ENCODE measurements around the gene EXOC6B. TPM values are rescaled to one million over a fixed set of nuclear protein-coding genes. Genes with fewer than 3 reads are reported as not detected.
A peak's percentile ranks its signal among the peaks of the same experiment; 100 is the strongest.

Gene EXOC6B
- total RNA-seq, 1 experiment from 2014 or later, result 40.1 TPM

DNA sequence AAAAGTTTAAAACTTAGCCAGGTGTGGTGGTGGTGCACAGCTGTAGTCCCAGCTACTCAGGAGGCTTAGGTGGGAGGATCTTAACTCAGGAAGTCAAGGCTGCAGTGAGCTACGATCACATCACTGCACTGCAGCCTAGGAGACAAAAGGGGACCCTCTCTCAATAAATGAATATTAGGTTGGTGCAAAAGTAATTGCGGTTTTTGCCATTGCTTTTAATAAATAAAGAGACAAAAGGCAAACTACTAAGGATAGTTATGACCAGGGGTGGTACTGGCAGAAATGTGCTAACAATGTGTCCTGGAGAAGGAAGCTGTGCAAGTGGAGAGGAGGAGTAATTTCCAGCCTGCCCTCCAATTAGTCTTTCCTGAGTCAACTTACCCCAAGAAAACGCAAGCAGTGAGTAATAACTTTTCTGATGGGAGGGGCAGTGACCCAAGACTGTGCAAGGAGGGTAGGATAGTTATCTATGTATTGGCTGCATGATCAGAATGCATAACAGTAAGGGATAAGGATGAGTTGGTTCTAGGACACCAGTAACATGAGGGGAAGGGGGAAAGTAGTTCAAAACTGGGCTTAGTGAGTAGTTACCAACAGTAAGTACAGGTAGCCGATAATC lies 1.5 kb downstream of the EXOC6B start:
- Mint-ChIP-seq H3K27me3 (ENCODE audit: low read depth) (no peaks in the 10 kb centered on the region), H3K4me1 (peaks cover 38 to 46% of the 10 kb centered on the region in 2 experiments), H3K9me3 (no peaks in the 10 kb centered on the region), H3K4me3 (peak overlapping the region; percentile 96 to 100), H3K27ac (no peak overlapping the region; a peak in 1 of 7 replicates), H3K36me3 (ENCODE audit: insufficient read depth in 1 of 3, low read depth in 3 of 3) (peaks cover 1 to 9% (median 4%) of the 10 kb centered on the region in 3 experiments; a peak in 5 of 7 replicates)
- TF ChIP-seq, protein P1, sequence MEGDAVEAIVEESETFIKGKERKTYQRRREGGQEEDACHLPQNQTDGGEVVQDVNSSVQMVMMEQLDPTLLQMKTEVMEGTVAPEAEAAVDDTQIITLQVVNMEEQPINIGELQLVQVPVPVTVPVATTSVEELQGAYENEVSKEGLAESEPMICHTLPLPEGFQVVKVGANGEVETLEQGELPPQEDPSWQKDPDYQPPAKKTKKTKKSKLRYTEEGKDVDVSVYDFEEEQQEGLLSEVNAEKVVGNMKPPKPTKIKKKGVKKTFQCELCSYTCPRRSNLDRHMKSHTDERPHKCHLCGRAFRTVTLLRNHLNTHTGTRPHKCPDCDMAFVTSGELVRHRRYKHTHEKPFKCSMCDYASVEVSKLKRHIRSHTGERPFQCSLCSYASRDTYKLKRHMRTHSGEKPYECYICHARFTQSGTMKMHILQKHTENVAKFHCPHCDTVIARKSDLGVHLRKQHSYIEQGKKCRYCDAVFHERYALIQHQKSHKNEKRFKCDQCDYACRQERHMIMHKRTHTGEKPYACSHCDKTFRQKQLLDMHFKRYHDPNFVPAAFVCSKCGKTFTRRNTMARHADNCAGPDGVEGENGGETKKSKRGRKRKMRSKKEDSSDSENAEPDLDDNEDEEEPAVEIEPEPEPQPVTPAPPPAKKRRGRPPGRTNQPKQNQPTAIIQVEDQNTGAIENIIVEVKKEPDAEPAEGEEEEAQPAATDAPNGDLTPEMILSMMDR (conservative IDR thresholded peaks at IDR 0.05), result no peak
- Histone ChIP-seq H3T11ph (ENCODE audit: low read length) (no peak overlapping the region), H3K4me2 (ENCODE audit: insufficient read depth, insufficient read length, low read length) (peak overlapping the region; percentile 93), H3K79me2 (ENCODE audit: insufficient read depth, low read length) (no peaks in the 10 kb centered on the region; the same call in 1 of the 2 replicates), H2BK20ac (ENCODE audit: low read depth, low read length, poor library complexity, severe bottlenecking) (no peak overlapping the region), H2BK15ac (ENCODE audit: low read depth, low read length) (no peak overlapping the region), H3K27me3 (ENCODE audit: insufficient read depth, low read length) (no peaks in the 10 kb centered on the region), H3K56ac (ENCODE audit: insufficient read length, low read depth, low read length) (no peak overlapping the region), H2AK5ac (ENCODE audit: insufficient read length, low read length) (no peak overlapping the region), H3K27ac (ENCODE audit: insufficient read length, low read depth, low read length) (no peak overlapping the region), H3K4ac (ENCODE audit: low read depth, low read length) (no peak overlapping the region), H4K20me1 (ENCODE audit: control insufficient read depth, insufficient read depth, insufficient read length) (no peaks in the 10 kb centered on the region), H3K23ac (ENCODE audit: insufficient read length, low read depth, low read length) (no peak overlapping the region), H2AFZ (ENCODE audit: low read length) (no peak overlapping the region), H4K91ac (ENCODE audit: insufficient read length, low read depth, low read length) (no peak overlapping the region), H4K5ac (ENCODE audit: insufficient read length, low read depth, low read length) (no peak overlapping the region), H3K79me1 (ENCODE audit: insufficient read depth, low read depth, low read length, poor library complexity, severe bottlenecking) (no peaks in the 10 kb centered on the region), H3K23me2 (ENCODE audit: insufficient read length, low read depth, low read length, poor library complexity, severe bottlenecking) (peaks cover 6% of the 10 kb centered on the region), H3K14ac (ENCODE audit: insufficient read depth, low read length) (no peak overlapping the region), H3K9me3 (ENCODE audit: control insufficient read depth, low read depth, low read length) (no peaks in the 10 kb centered on the region), H3K9ac (ENCODE audit: extremely low read depth, insufficient read length, low read length) (no peak overlapping the region), H4K8ac (replicated peaks; ENCODE audit: insufficient read length, low read depth, low read length) (no peak overlapping the region), H2BK5ac (ENCODE audit: insufficient read length, low read length) (no peak overlapping the region), H2BK120ac (ENCODE audit: low read depth, low read length, poor library complexity, severe bottlenecking) (no peak overlapping the region), H3K18ac (ENCODE audit: insufficient read length, low read depth, low read length) (no peak overlapping the region), H3K4me1 (ENCODE audit: insufficient read depth, low read length) (no peaks in the 10 kb centered on the region; the same call in 1 of the 2 replicates), H2BK12ac (ENCODE audit: insufficient read length, low read depth, low read length) (no peak overlapping the region)
- DNase-seq, result no peak
- whole genome bisulfite sequencing (ENCODE audit: extremely low coverage, insufficient read length, low lambda C conversion rate), result no CpG with 5 or more reads among the region's 4 CpGs
